ENCODE measurements around the gene PRDM16.

The PRDM16 gene

GRCh38 chr1:3390291-3390690 is 321.3 kb downstream of the PRDM16 start:
- H3K36me3 ChIP-seq (ENCODE audit: control insufficient read depth, insufficient read depth, low read length): no peaks in the 10 kb centered on the region
- H3K4me1 ChIP-seq (ENCODE audit: control insufficient read depth, insufficient read depth, low read length): peaks cover 3% of the 10 kb centered on the region
- peaks cover 27% of the 10 kb centered on the region for H3K27me3 ChIP-seq (ENCODE audit: control insufficient read depth, insufficient read depth, low read length)
- H3K27ac ChIP-seq (ENCODE audit: low read depth, low read length): no peak overlapping the region
- no peak overlapping the region for H3K4me3 ChIP-seq (ENCODE audit: low read length)
- no peak overlapping the region for H3K9ac ChIP-seq (ENCODE audit: low read length)

- Histone ChIP-seq H3K4me1 (ENCODE audit: control insufficient read depth, insufficient read depth, low read length) (peaks cover 3% of the 10 kb centered on the region), H3K36me3 (ENCODE audit: control insufficient read depth, insufficient read depth, low read length) (no peaks in the 10 kb centered on the region), H3K9ac (ENCODE audit: low read length) (no peak overlapping the region), H3K27me3 (ENCODE audit: control insufficient read depth, insufficient read depth, low read length) (peaks cover 27% of the 10 kb centered on the region), H3K4me3 (ENCODE audit: low read length) (no peak overlapping the region), H3K27ac (ENCODE audit: low read depth, low read length) (no peak overlapping the region)
Observed at GRCh38 chr1:3391711-3392110, 322.7 kb downstream of the PRDM16 start.

- Histone ChIP-seq H3K4me3 (ENCODE audit: low read length) (no peak overlapping the region), H3K27me3 (ENCODE audit: control insufficient read depth, insufficient read depth, low read length) (peaks cover 27% of the 10 kb centered on the region)
Observed at GRCh38 chr1:3393024-3393986, 324.3 kb downstream of the PRDM16 start.

GRCh38 chr1:3393987-3394920 is 325.3 kb downstream of the PRDM16 start:
- Histone ChIP-seq H3K9ac (ENCODE audit: low read length) (no peak overlapping the region), H3K27ac (ENCODE audit: low read depth, low read length) (no peak overlapping the region), H3K4me1 (ENCODE audit: control insufficient read depth, insufficient read depth, low read length) (peaks cover 3% of the 10 kb centered on the region), H3K36me3 (ENCODE audit: control insufficient read depth, insufficient read depth, low read length) (no peaks in the 10 kb centered on the region), H3K27me3 (ENCODE audit: control insufficient read depth, insufficient read depth, low read length) (peaks cover 25% of the 10 kb centered on the region), H3K4me3 (ENCODE audit: low read length) (no peak overlapping the region)

More at GRCh38 chr1:3393024-3393986, 324.3 kb downstream of the PRDM16 start:
- H3K27ac ChIP-seq (ENCODE audit: low read depth, low read length): no peak overlapping the region
- H3K9ac ChIP-seq (ENCODE audit: low read length): no peak overlapping the region
- H3K4me1 ChIP-seq (ENCODE audit: control insufficient read depth, insufficient read depth, low read length): peaks cover 3% of the 10 kb centered on the region
- H3K36me3 ChIP-seq (ENCODE audit: control insufficient read depth, insufficient read depth, low read length): no peaks in the 10 kb centered on the region

- H3K27ac ChIP-seq (ENCODE audit: low read depth, low read length): no peak overlapping the region
- peaks cover 3% of the 10 kb centered on the region for H3K4me1 ChIP-seq (ENCODE audit: control insufficient read depth, insufficient read depth, low read length)
- H3K27me3 ChIP-seq (ENCODE audit: control insufficient read depth, insufficient read depth, low read length): peaks cover 24% of the 10 kb centered on the region
- H3K36me3 ChIP-seq (ENCODE audit: control insufficient read depth, insufficient read depth, low read length): no peaks in the 10 kb centered on the region
- H3K4me3 ChIP-seq (ENCODE audit: low read length): no peak overlapping the region
- H3K9ac ChIP-seq (ENCODE audit: low read length): no peak overlapping the region
Observed at GRCh38 chr1:3396411-3396810, 327.4 kb downstream of the PRDM16 start.

DNA sequence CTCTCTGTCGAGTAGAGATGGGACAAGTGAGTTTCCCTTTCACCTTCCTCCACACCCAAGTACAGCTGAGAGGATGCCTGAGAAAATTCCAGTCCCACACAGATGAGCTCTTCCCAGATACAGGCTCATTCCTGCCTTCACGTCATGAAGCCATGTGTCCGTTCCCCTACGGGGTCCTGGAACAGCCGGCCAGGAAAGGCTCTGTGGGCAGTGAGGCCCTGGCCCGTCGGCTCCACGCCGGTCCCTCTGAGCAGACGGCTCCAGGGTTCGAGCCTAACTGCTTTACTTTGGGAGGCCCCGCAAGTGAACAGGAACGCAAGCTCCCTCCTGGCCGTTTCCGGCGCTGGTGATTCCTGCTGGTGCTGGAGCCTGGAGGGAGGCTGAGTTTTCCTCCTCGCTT is 328.3 kb downstream of the PRDM16 start:
- no peaks in the 10 kb centered on the region for H3K36me3 ChIP-seq (ENCODE audit: control insufficient read depth, insufficient read depth, low read length)

GRCh38 chr1:3398396-3399140 is 329.6 kb downstream of the PRDM16 start:
- Histone ChIP-seq H3K4me1 (ENCODE audit: control insufficient read depth, insufficient read depth, low read length) (peaks cover under 1% of the 10 kb centered on the region), H3K27me3 (ENCODE audit: control insufficient read depth, insufficient read depth, low read length) (peaks cover 13% of the 10 kb centered on the region), H3K4me3 (ENCODE audit: low read length) (no peak overlapping the region), H3K9ac (ENCODE audit: low read length) (no peak overlapping the region), H3K36me3 (ENCODE audit: control insufficient read depth, insufficient read depth, low read length) (no peaks in the 10 kb centered on the region), H3K27ac (ENCODE audit: low read depth, low read length) (no peak overlapping the region)

More for the DNA sequence above, 328.3 kb downstream of the PRDM16 start:
- no peak overlapping the region for H3K9ac ChIP-seq (ENCODE audit: low read length)
- peaks cover 17% of the 10 kb centered on the region for H3K27me3 ChIP-seq (ENCODE audit: control insufficient read depth, insufficient read depth, low read length)
- H3K4me3 ChIP-seq (ENCODE audit: low read length): no peak overlapping the region
- H3K4me1 ChIP-seq (ENCODE audit: control insufficient read depth, insufficient read depth, low read length): peaks cover 3% of the 10 kb centered on the region
- H3K27ac ChIP-seq (ENCODE audit: low read depth, low read length): no peak overlapping the region

DNA sequence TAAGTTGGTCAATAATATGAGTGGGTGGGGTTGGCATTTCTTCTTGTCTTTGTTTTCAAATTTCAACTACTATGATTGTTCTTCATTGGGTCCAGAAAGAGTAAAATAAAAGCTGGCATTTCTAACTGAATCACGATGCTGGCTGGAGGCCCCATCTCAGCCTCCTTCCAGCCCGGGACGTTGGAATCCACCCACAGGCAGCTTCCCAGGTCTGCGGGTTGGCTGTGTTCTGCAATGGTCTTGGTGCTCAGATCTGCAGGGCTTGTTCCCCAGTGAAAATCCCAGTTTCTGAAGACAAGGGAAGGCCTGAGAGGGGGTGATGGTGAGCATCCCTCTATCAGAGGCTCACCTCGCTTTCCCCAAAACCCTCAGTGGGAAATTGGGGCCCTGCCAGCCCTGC is 330.7 kb downstream of the PRDM16 start:
- Histone ChIP-seq H3K4me3 (ENCODE audit: low read length) (no peak overlapping the region), H3K27ac (ENCODE audit: low read depth, low read length) (no peak overlapping the region), H3K36me3 (ENCODE audit: control insufficient read depth, insufficient read depth, low read length) (no peaks in the 10 kb centered on the region), H3K4me1 (ENCODE audit: control insufficient read depth, insufficient read depth, low read length) (no peaks in the 10 kb centered on the region), H3K9ac (ENCODE audit: low read length) (no peak overlapping the region), H3K27me3 (ENCODE audit: control insufficient read depth, insufficient read depth, low read length) (peaks cover 8% of the 10 kb centered on the region)

DNA sequence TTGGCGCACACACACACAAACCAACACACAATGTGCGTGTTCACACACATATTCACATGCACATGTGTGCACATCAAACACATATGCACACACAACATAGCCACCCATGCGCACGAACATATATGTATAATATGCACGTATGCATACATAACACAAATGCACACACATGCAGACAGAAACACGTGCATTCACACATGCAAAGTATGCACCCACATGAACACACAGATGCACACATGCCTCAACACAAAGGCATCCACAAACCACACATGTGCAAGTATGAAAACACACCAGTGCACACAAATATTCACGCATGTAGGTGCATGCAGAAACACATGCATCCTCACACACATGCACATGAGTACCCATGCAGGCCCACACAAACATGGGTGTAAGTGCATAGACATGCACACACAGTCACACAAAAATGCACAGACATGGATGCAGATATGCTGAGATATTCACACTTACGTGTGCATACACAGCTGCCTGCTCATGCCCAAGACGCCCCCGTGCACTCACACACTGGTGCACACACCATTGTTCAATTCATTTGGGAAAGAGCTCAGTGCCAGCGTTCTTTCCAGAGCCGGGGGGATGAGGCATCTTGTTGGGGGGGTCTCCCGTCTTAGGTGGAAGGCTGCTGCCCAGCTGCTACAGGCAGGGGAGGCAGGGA is 332.7 kb downstream of the PRDM16 start:
- Histone ChIP-seq H3K36me3 (ENCODE audit: control insufficient read depth, insufficient read depth, low read length) (no peaks in the 10 kb centered on the region), H3K27me3 (ENCODE audit: control insufficient read depth, insufficient read depth, low read length) (peaks cover 2% of the 10 kb centered on the region), H3K27ac (ENCODE audit: low read depth, low read length) (no peak overlapping the region), H3K4me3 (ENCODE audit: low read length) (no peak overlapping the region), H3K4me1 (ENCODE audit: control insufficient read depth, insufficient read depth, low read length) (no peaks in the 10 kb centered on the region), H3K9ac (ENCODE audit: low read length) (no peak overlapping the region)

GRCh38 chr1:3402258-3403010 is 333.4 kb downstream of the PRDM16 start:
- no peaks in the 10 kb centered on the region for H3K36me3 ChIP-seq (ENCODE audit: control insufficient read depth, insufficient read depth, low read length)
- no peaks in the 10 kb centered on the region for H3K4me1 ChIP-seq (ENCODE audit: control insufficient read depth, insufficient read depth, low read length)
- H3K27ac ChIP-seq (ENCODE audit: low read depth, low read length): no peak overlapping the region
- H3K27me3 ChIP-seq (ENCODE audit: control insufficient read depth, insufficient read depth, low read length): peaks cover 2% of the 10 kb centered on the region
- no peak overlapping the region for H3K9ac ChIP-seq (ENCODE audit: low read length)
- no peak overlapping the region for H3K4me3 ChIP-seq (ENCODE audit: low read length)

DNA sequence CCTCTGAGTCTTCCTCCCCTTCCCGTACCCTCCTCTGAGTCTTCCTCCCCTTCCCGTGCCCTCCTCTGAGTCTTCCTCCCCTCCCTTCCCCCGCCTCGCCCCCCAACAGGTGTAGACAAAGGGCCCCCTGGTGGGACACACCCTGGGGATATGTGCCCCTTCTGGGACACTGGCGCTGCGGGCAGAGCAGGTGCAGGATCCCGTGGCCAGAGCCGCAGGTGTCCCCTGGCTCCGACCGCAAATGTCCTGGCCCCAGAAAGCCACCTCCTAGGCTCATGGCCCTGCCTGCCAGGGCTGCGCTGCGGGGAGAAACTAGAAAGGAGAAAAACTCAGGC is 334.0 kb downstream of the PRDM16 start:
- no peaks in the 10 kb centered on the region for H3K4me1 ChIP-seq (ENCODE audit: control insufficient read depth, insufficient read depth, low read length)
- peaks cover 2% of the 10 kb centered on the region for H3K27me3 ChIP-seq (ENCODE audit: control insufficient read depth, insufficient read depth, low read length)
- no peak overlapping the region for H3K4me3 ChIP-seq (ENCODE audit: low read length)
- H3K27ac ChIP-seq (ENCODE audit: low read depth, low read length): no peak overlapping the region
- H3K36me3 ChIP-seq (ENCODE audit: control insufficient read depth, insufficient read depth, low read length): no peaks in the 10 kb centered on the region
- no peak overlapping the region for H3K9ac ChIP-seq (ENCODE audit: low read length)

Measured in rectal smooth muscle tissue (tissue), 1 donor.